ENCODE results near the gene PRIM1.
"Not testable (repeated sequence)": the region's sequence is repeated elsewhere in the genome, so short reads cannot be mapped to it uniquely, and the experiment has no call there.

The PRIM1 gene

GRCh38 chr12:56759263-56759908, 7.3 kb upstream of the PRIM1 start:
- TF ChIP-seq CTCF (IDR thresholded peaks at IDR 0.05; ENCODE audit: insufficient read depth, low read depth, low read length, missing control alignments): no peak
- no peak overlapping the region for H3K4me3 ChIP-seq (ENCODE audit: low read length)
- DNase-seq (ENCODE audit: low read depth): no peak

- TF ChIP-seq CTCF (IDR thresholded peaks at IDR 0.05; ENCODE audit: insufficient read depth, low read depth, low read length, missing control alignments): no peak
- DNase-seq (ENCODE audit: low read depth): no peak
- H3K4me3 ChIP-seq (ENCODE audit: low read length): no peak overlapping the region
These were observed 6.7 kb upstream of the PRIM1 start for GRCh38 chr12:56758728-56759262.

GRCh38 chr12:56757971-56758370, 5.8 kb upstream of the PRIM1 start:
- H3K4me3 ChIP-seq (ENCODE audit: low read length); DNase-seq (ENCODE audit: low read depth): not testable (repeated sequence)

- DNase-seq (ENCODE audit: low read depth): no peak
- H3K4me3 ChIP-seq (ENCODE audit: low read length): no peak overlapping the region
- TF ChIP-seq CTCF (IDR thresholded peaks at IDR 0.05; ENCODE audit: insufficient read depth, low read depth, low read length, missing control alignments): no peak
These were observed 1.4 kb upstream of the PRIM1 start for GRCh38 chr12:56753566-56753965.

GRCh38 chr12:56750596-56750995, 1.5 kb downstream of the PRIM1 start:
- not testable (repeated sequence) for H3K4me3 ChIP-seq (ENCODE audit: low read length); DNase-seq (ENCODE audit: low read depth)

GRCh38 chr12:56749853-56750252, 2.3 kb downstream of the PRIM1 start:
- no peak overlapping the region for H3K4me3 ChIP-seq (ENCODE audit: low read length)
- no peak for DNase-seq (ENCODE audit: low read depth)
- TF ChIP-seq CTCF (IDR thresholded peaks at IDR 0.05; ENCODE audit: insufficient read depth, low read depth, low read length, missing control alignments): no peak

- DNase-seq (ENCODE audit: low read depth): no peak
- no peak overlapping the region for H3K4me3 ChIP-seq (ENCODE audit: low read length)
- no peak for TF ChIP-seq CTCF (IDR thresholded peaks at IDR 0.05; ENCODE audit: insufficient read depth, low read depth, low read length, missing control alignments)
These were observed 2.8 kb downstream of the PRIM1 start for GRCh38 chr12:56749359-56749758.

GRCh38 chr12:56728139-56728861, 23.8 kb downstream of the PRIM1 start:
- no peak for TF ChIP-seq CTCF (IDR thresholded peaks at IDR 0.05; ENCODE audit: insufficient read depth, low read depth, low read length, missing control alignments)
- no peak overlapping the region for H3K4me3 ChIP-seq (ENCODE audit: low read length)
- DNase-seq (ENCODE audit: low read depth): no peak

GRCh38 chr12:56726196-56726675, 25.9 kb downstream of the PRIM1 start:
- H3K4me3 ChIP-seq (ENCODE audit: low read length); DNase-seq (ENCODE audit: low read depth): not testable (repeated sequence)
